ENCODE measurements around the gene SHH.

The SHH gene

DNA sequence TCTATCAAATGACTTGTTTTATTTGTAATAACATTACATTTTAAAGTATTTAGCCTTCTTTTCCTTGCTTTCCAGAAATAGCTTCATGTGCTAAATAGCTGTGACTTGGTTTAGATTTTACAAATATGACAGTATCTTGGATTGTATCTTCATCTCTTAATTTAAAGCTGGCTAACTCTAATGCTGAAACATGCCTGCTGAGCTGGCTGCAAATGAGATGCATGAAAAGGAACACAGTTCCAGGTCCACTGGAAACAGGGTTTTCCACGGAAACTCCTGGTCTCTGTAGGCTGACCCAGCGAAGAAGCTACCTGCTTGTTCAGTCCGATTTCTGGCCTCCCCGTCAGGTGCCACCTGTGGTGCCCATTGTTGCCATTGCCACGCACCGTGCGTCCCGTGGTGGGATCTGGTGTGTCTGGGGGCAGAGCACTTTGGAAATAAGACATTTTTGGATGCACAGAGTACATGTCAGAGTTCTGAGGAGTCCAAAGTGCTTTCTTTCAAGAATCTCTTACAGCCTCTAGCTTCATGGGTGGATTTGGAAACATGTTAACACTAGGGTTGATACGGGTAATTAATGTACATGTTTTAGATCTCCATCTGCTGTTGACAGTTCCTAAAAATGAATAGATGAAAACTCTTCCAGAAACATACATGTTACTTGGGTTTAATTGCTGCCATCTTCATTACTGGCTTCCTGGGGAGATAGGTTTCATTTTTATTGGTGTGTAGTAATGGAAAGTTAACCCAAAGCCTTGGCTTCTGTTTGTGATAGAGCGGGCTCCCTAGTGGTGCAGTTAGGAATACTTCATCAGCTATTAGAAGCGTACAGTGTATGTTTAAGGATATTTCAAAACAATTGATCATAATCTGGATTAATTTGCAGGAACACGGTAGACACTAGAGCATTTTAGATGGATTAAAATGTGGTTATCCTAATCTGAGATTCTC is 45.0 kb downstream of the SHH start:
- Histone ChIP-seq H2AFZ (ENCODE audit: insufficient read depth, low read length, poor library complexity) (no peak overlapping the region), H3K4me1 (ENCODE audit: control insufficient read depth in 1 of 2, insufficient read depth in 2 of 2, low read length in 2 of 2) (peaks cover 0 to 2% of the 10 kb centered on the region in 2 experiments), H4K12ac (ENCODE audit: low read depth, low read length) (no peak overlapping the region), H3K4me2 (ENCODE audit: low read length) (no peak overlapping the region), H3K9ac (ENCODE audit: low read length) (no peak overlapping the region), H4K91ac (ENCODE audit: low read depth, low read length) (no peak overlapping the region), H3K14ac (ENCODE audit: low read length) (no peak overlapping the region), H3K79me2 (ENCODE audit: control insufficient read depth, insufficient read depth, low read length, poor library complexity) (no peaks in the 10 kb centered on the region), H3K27ac (ENCODE audit: low read depth, low read length) (no peak overlapping the region), H3K9me3 (ENCODE audit: insufficient read depth, low read depth, low read length) (no peaks in the 10 kb centered on the region), H2BK120ac (ENCODE audit: insufficient read depth, low read length, poor library complexity) (no peak overlapping the region), H3K4ac (ENCODE audit: low read depth, low read length) (no peak overlapping the region), H2AK5ac (ENCODE audit: low read length) (no peak overlapping the region), H3K23ac (ENCODE audit: low read length) (no peak overlapping the region), H2BK5ac (ENCODE audit: low read depth, low read length, poor library complexity) (no peak overlapping the region), H3K18ac (ENCODE audit: low read length) (no peak overlapping the region), H3K27me3 (ENCODE audit: insufficient read depth, low read length) (no peaks in the 10 kb centered on the region), H3K4me3 (ENCODE audit: low read depth, low read length) (no peak overlapping the region), H4K8ac (ENCODE audit: low read depth, low read length) (no peak overlapping the region), H3K79me1 (ENCODE audit: low read length) (no peaks in the 10 kb centered on the region), H2BK12ac (ENCODE audit: low read length) (no peak overlapping the region), H3K36me3 (ENCODE audit: control insufficient read depth in 1 of 2, insufficient read depth in 2 of 2, low read length in 2 of 2) (peaks cover 24 to 45% of the 10 kb centered on the region in 2 experiments)
- DNase-seq, result no peak
- WGBS (ENCODE audit: extremely low coverage, insufficient coverage, insufficient read length), result no CpG with 5 or more reads among the region's 12 CpGs

DNA sequence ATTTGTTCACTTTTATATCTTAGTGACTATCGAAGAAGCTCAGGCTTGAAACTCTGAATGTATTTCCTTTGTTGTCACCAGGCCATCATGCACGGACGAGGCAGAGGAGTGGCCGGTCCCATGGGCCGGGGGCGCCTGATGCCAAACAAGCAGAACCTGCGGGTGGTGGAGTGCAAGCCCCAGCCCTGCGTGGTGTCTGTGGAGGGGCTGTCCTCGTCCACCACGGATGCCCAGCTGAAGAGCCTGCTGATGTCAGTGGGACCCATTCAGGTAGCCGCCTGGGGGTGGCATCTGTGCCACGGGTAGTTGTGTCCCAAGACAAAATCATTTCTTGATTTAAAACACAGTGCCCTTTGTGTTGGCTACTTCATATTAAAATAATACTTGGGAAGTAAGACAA is 45.9 kb downstream of the SHH start:
- H3K4me1 ChIP-seq (ENCODE audit: control insufficient read depth in 1 of 2, insufficient read depth in 2 of 2, low read length in 2 of 2), result peaks cover 0 to 2% of the 10 kb centered on the region in 2 experiments
- no peak overlapping the region for H2AK5ac ChIP-seq (ENCODE audit: low read length)
- H2BK12ac ChIP-seq (ENCODE audit: low read length), result no peak overlapping the region
- H3K14ac ChIP-seq (ENCODE audit: low read length), result no peak overlapping the region
- H3K9ac ChIP-seq (ENCODE audit: low read length), result no peak overlapping the region
- H4K12ac ChIP-seq (ENCODE audit: low read depth, low read length), result no peak overlapping the region
- H3K36me3 ChIP-seq (ENCODE audit: control insufficient read depth in 1 of 2, insufficient read depth in 2 of 2, low read length in 2 of 2), result peaks cover 24 to 45% of the 10 kb centered on the region in 2 experiments
- no peak overlapping the region for H3K18ac ChIP-seq (ENCODE audit: low read length)
- H3K4me2 ChIP-seq (ENCODE audit: low read length), result no peak overlapping the region
- no CpG with 5 or more reads among the region's 12 CpGs for WGBS (ENCODE audit: extremely low coverage, insufficient coverage, insufficient read length)
- no peak overlapping the region for H3K23ac ChIP-seq (ENCODE audit: low read length)
- H2BK5ac ChIP-seq (ENCODE audit: low read depth, low read length, poor library complexity), result no peak overlapping the region
- H4K91ac ChIP-seq (ENCODE audit: low read depth, low read length), result no peak overlapping the region
- H2BK120ac ChIP-seq (ENCODE audit: insufficient read depth, low read length, poor library complexity), result no peak overlapping the region
- H3K4me3 ChIP-seq (ENCODE audit: low read depth, low read length), result no peak overlapping the region
- H3K27ac ChIP-seq (ENCODE audit: low read depth, low read length), result no peak overlapping the region
- H3K79me1 ChIP-seq (ENCODE audit: low read length), result no peaks in the 10 kb centered on the region
- no peak overlapping the region for H4K8ac ChIP-seq (ENCODE audit: low read depth, low read length)
- no peak overlapping the region for H2AFZ ChIP-seq (ENCODE audit: insufficient read depth, low read length, poor library complexity)
- no peak for DNase-seq
- no peak overlapping the region for H3K4ac ChIP-seq (ENCODE audit: low read depth, low read length)
- no peaks in the 10 kb centered on the region for H3K79me2 ChIP-seq (ENCODE audit: control insufficient read depth, insufficient read depth, low read length, poor library complexity)
- H3K27me3 ChIP-seq (ENCODE audit: insufficient read depth, low read length), result no peaks in the 10 kb centered on the region
- H3K9me3 ChIP-seq (ENCODE audit: insufficient read depth, low read depth, low read length), result no peaks in the 10 kb centered on the region

DNA sequence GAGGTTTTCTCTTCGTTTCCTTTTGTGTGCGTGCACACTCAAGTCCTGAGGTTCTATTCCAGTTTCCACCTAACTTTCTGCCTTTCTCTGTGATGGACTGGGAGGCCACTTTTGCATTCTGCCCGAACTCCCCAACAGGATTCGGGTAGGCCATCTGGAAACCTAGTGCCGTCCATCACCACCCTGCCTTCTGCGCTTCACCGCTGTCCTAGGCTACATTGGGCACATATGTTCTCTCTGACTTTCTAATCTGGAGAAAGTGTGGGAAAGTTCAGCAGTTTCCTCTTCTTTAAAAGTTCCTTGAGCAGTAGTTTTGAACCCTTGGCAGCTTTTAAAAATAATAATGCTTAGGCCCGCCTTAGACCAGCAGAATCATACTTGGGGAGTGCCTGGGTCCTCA is 46.8 kb downstream of the SHH start:
- no peak overlapping the region for H3K4me2 ChIP-seq (ENCODE audit: low read length)
- no peak overlapping the region for H3K27ac ChIP-seq (ENCODE audit: low read depth, low read length)
- no peak overlapping the region for H4K91ac ChIP-seq (ENCODE audit: low read depth, low read length)
- H3K4me3 ChIP-seq (ENCODE audit: low read depth, low read length), result no peak overlapping the region
- H3K79me1 ChIP-seq (ENCODE audit: low read length), result no peaks in the 10 kb centered on the region
- peaks cover 0 to 2% of the 10 kb centered on the region in 2 experiments for H3K4me1 ChIP-seq (ENCODE audit: control insufficient read depth in 1 of 2, insufficient read depth in 2 of 2, low read length in 2 of 2)
- H2BK120ac ChIP-seq (ENCODE audit: insufficient read depth, low read length, poor library complexity), result no peak overlapping the region
- H3K14ac ChIP-seq (ENCODE audit: low read length), result no peak overlapping the region
- H3K18ac ChIP-seq (ENCODE audit: low read length), result no peak overlapping the region
- no peak overlapping the region for H3K4ac ChIP-seq (ENCODE audit: low read depth, low read length)
- no peak overlapping the region for H3K9ac ChIP-seq (ENCODE audit: low read length)
- no peak overlapping the region for H2BK5ac ChIP-seq (ENCODE audit: low read depth, low read length, poor library complexity)
- WGBS (ENCODE audit: extremely low coverage, insufficient coverage, insufficient read length), result no CpG with 5 or more reads among the region's 8 CpGs
- no peaks in the 10 kb centered on the region for H3K79me2 ChIP-seq (ENCODE audit: control insufficient read depth, insufficient read depth, low read length, poor library complexity)
- H3K23ac ChIP-seq (ENCODE audit: low read length), result no peak overlapping the region
- no peaks in the 10 kb centered on the region for H3K9me3 ChIP-seq (ENCODE audit: insufficient read depth, low read depth, low read length)
- DNase-seq, result no peak
- no peaks in the 10 kb centered on the region for H3K27me3 ChIP-seq (ENCODE audit: insufficient read depth, low read length)
- H2BK12ac ChIP-seq (ENCODE audit: low read length), result no peak overlapping the region
- H3K36me3 ChIP-seq (ENCODE audit: control insufficient read depth in 1 of 2, insufficient read depth in 2 of 2, low read length in 2 of 2), result peaks cover 24 to 43% of the 10 kb centered on the region in 2 experiments
- no peak overlapping the region for H2AK5ac ChIP-seq (ENCODE audit: low read length)
- no peak overlapping the region for H4K8ac ChIP-seq (ENCODE audit: low read depth, low read length)
- no peak overlapping the region for H2AFZ ChIP-seq (ENCODE audit: insufficient read depth, low read length, poor library complexity)
- no peak overlapping the region for H4K12ac ChIP-seq (ENCODE audit: low read depth, low read length)

DNA sequence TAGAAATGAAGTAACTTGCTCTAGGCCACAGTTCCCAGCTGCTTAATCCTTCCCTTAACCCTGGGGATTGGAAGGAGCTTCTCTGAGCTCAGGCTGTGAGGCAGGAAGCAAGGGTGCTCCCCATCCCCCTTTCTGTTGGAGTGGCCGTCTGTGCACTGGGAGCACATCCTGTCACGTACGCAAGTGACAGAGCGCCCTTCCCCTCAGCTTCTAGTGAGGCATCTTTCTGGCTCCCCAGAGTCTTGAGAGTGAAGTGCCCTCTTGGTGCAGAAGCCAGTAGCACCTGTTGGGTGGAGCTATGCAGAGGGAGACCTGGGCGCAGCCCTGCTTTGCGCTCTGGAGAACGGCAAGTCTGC is 47.8 kb downstream of the SHH start:
- Histone ChIP-seq H3K27me3 (ENCODE audit: insufficient read depth, low read length) (no peaks in the 10 kb centered on the region), H3K79me2 (ENCODE audit: control insufficient read depth, insufficient read depth, low read length, poor library complexity) (no peaks in the 10 kb centered on the region), H4K12ac (ENCODE audit: low read depth, low read length) (no peak overlapping the region), H3K14ac (ENCODE audit: low read length) (no peak overlapping the region), H3K4me1 (ENCODE audit: control insufficient read depth in 1 of 2, insufficient read depth in 2 of 2, low read length in 2 of 2) (peaks cover 0 to 2% of the 10 kb centered on the region in 2 experiments), H3K4me2 (ENCODE audit: low read length) (no peak overlapping the region), H3K4ac (ENCODE audit: low read depth, low read length) (no peak overlapping the region), H4K91ac (ENCODE audit: low read depth, low read length) (no peak overlapping the region), H3K9me3 (ENCODE audit: insufficient read depth, low read depth, low read length) (no peaks in the 10 kb centered on the region), H3K23ac (ENCODE audit: low read length) (no peak overlapping the region), H2BK5ac (ENCODE audit: low read depth, low read length, poor library complexity) (no peak overlapping the region), H3K9ac (ENCODE audit: low read length) (no peak overlapping the region), H3K18ac (ENCODE audit: low read length) (no peak overlapping the region), H4K8ac (ENCODE audit: low read depth, low read length) (no peak overlapping the region), H2BK120ac (ENCODE audit: insufficient read depth, low read length, poor library complexity) (no peak overlapping the region), H2BK12ac (ENCODE audit: low read length) (no peak overlapping the region), H3K27ac (ENCODE audit: low read depth, low read length) (no peak overlapping the region), H3K4me3 (ENCODE audit: low read depth, low read length) (no peak overlapping the region), H3K36me3 (ENCODE audit: control insufficient read depth in 1 of 2, insufficient read depth in 2 of 2, low read length in 2 of 2) (peaks cover 21 to 38% of the 10 kb centered on the region in 2 experiments), H2AFZ (ENCODE audit: insufficient read depth, low read length, poor library complexity) (no peak overlapping the region), H3K79me1 (ENCODE audit: low read length) (no peaks in the 10 kb centered on the region), H2AK5ac (ENCODE audit: low read length) (no peak overlapping the region)
- no CpG with 5 or more reads among the region's 7 CpGs for WGBS (ENCODE audit: extremely low coverage, insufficient coverage, insufficient read length)
- DNase-seq, result no peak

Measured in trophoblast cell (in vitro differentiated cells and primary cell).